K562 (cell line): ENCODE measurements around the gene CYFIP2. TPM values are rescaled to one million over a fixed set of nuclear protein-coding genes. Genes with fewer than 3 reads are reported as not detected.

ENCODE experiments used
- RFX1 ChIP-seq: fragments of 450-650 bp; IDR thresholded peaks from 2 replicates; pipeline ENCODE4 v1.6.1; 2016; ENCODE audit warnings: mild to moderate bottlenecking, moderate library complexity
- ZNF644 ChIP-seq: fragments of 200-800 bp; sonication (Bioruptor generic); IDR thresholded peaks from 2 replicates; pipeline ENCODE4 v1.6.1; 2016; ENCODE audit warnings: low read depth, missing genetic modification characterization, missing compliant biosample characterization
- ZSCAN29 ChIP-seq: fragments of 450-650 bp; IDR thresholded peaks from 2 replicates; pipeline ENCODE4 v1.6.1; 2017
- polyA plus RNA-seq, 8 experiments: library from polyadenylated mRNA; depleted of rRNA in 4 of 8; stranded (reverse) in 5 of 8; unstranded in 3 of 8; fragments of >200 nt; fragmentation: Nextera tagmentation in 2 of 8; fragmentation: Illumina TruSeq in 1 of 8; extraction: Ambion mirVana in 2 of 8; extraction: Trizol in 1 of 8; gene quantifications; 2 replicates each; pipeline versions ENCODE4 v1.2.1 to v1.2.3, GENCODE V29; 2011 to 2014; ENCODE audit warnings: inconsistent platforms in 1 of 8, missing spikeins in 1 of 8
- total RNA-seq, 7 experiments: library from RNA; depleted of rRNA in 6 of 7; stranded (reverse); fragments of >200 nt in 6 of 7; fragmentation: Illumina TruSeq in 2 of 7; extraction: Trizol in 2 of 7; gene quantifications; 2 replicates each; pipeline versions ENCODE4 v1.2.1 to v1.2.3, GENCODE V29; 2011 to 2021; ENCODE audit warnings: low replicate concordance in 1 of 7
- TF ChIP-seq, protein P1 (sequence below), 2 experiments: IDR thresholded peaks; 2 replicates each; pipeline ENCODE4 v1.6.1; 2012; ENCODE audit warnings: improper control_type of control experiment in 2 of 2, low read depth in 2 of 2, low read length in 2 of 2, borderline replicate concordance in 1 of 2
- TF ChIP-seq, protein P2 (sequence below), 2 experiments: fragments of 450-650 bp; IDR thresholded peaks; 2 replicates each; pipeline ENCODE4 v1.6.1; 2016; ENCODE audit warnings: mild to moderate bottlenecking in 2 of 2, borderline replicate concordance in 1 of 2, low read depth in 1 of 2, moderate library complexity in 1 of 2

CYFIP2 gene
- total and polyA plus RNA-seq, 9 of the 15 experiments (the other 6 are each of a cell fraction or from before 2014, with no cell fraction given) = 0.76 to 2.9 (median 1.4) TPM; not detected in 1

DNA sequence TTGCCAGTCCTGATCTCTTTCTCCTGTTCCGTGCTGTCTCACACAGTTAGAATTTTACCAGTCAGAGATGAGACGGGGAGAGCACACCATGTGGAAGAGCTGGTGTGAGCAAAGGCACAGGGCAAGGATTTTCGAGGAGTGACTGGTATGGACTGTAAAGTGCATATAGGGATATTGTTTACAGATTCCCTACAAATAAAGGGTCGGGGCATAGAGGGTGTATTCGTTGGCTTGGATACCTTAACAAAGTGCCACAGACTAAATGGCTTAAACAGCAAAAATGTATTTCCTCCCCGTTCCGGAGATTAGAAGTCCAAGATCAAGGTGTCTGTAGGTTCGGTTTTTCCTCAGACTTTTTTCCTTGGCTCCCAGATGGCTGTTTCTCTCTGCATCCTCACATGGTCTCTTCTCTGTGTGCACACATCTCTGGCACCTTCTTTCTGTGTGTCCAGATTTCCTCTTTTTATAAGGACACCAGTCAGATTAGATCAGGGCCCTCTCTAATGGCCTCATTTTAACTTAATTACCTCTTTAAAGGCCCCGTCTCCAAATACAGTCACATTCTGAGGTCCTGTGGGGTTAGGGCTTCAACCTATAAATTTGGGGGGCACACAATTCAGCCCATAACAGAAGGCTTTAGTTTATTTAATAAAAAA lies 23.4 kb downstream of the CYFIP2 start (continued):
- TF ChIP-seq, protein P1, sequence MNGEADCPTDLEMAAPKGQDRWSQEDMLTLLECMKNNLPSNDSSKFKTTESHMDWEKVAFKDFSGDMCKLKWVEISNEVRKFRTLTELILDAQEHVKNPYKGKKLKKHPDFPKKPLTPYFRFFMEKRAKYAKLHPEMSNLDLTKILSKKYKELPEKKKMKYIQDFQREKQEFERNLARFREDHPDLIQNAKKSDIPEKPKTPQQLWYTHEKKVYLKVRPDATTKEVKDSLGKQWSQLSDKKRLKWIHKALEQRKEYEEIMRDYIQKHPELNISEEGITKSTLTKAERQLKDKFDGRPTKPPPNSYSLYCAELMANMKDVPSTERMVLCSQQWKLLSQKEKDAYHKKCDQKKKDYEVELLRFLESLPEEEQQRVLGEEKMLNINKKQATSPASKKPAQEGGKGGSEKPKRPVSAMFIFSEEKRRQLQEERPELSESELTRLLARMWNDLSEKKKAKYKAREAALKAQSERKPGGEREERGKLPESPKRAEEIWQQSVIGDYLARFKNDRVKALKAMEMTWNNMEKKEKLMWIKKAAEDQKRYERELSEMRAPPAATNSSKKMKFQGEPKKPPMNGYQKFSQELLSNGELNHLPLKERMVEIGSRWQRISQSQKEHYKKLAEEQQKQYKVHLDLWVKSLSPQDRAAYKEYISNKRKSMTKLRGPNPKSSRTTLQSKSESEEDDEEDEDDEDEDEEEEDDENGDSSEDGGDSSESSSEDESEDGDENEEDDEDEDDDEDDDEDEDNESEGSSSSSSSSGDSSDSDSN (IDR thresholded peaks at IDR 0.05; ENCODE audit: borderline replicate concordance in 1 of 2, low read depth in 2 of 2, low read length in 2 of 2) = no peak
- TF ChIP-seq ZSCAN29 = no peak
- TF ChIP-seq, protein P2, sequence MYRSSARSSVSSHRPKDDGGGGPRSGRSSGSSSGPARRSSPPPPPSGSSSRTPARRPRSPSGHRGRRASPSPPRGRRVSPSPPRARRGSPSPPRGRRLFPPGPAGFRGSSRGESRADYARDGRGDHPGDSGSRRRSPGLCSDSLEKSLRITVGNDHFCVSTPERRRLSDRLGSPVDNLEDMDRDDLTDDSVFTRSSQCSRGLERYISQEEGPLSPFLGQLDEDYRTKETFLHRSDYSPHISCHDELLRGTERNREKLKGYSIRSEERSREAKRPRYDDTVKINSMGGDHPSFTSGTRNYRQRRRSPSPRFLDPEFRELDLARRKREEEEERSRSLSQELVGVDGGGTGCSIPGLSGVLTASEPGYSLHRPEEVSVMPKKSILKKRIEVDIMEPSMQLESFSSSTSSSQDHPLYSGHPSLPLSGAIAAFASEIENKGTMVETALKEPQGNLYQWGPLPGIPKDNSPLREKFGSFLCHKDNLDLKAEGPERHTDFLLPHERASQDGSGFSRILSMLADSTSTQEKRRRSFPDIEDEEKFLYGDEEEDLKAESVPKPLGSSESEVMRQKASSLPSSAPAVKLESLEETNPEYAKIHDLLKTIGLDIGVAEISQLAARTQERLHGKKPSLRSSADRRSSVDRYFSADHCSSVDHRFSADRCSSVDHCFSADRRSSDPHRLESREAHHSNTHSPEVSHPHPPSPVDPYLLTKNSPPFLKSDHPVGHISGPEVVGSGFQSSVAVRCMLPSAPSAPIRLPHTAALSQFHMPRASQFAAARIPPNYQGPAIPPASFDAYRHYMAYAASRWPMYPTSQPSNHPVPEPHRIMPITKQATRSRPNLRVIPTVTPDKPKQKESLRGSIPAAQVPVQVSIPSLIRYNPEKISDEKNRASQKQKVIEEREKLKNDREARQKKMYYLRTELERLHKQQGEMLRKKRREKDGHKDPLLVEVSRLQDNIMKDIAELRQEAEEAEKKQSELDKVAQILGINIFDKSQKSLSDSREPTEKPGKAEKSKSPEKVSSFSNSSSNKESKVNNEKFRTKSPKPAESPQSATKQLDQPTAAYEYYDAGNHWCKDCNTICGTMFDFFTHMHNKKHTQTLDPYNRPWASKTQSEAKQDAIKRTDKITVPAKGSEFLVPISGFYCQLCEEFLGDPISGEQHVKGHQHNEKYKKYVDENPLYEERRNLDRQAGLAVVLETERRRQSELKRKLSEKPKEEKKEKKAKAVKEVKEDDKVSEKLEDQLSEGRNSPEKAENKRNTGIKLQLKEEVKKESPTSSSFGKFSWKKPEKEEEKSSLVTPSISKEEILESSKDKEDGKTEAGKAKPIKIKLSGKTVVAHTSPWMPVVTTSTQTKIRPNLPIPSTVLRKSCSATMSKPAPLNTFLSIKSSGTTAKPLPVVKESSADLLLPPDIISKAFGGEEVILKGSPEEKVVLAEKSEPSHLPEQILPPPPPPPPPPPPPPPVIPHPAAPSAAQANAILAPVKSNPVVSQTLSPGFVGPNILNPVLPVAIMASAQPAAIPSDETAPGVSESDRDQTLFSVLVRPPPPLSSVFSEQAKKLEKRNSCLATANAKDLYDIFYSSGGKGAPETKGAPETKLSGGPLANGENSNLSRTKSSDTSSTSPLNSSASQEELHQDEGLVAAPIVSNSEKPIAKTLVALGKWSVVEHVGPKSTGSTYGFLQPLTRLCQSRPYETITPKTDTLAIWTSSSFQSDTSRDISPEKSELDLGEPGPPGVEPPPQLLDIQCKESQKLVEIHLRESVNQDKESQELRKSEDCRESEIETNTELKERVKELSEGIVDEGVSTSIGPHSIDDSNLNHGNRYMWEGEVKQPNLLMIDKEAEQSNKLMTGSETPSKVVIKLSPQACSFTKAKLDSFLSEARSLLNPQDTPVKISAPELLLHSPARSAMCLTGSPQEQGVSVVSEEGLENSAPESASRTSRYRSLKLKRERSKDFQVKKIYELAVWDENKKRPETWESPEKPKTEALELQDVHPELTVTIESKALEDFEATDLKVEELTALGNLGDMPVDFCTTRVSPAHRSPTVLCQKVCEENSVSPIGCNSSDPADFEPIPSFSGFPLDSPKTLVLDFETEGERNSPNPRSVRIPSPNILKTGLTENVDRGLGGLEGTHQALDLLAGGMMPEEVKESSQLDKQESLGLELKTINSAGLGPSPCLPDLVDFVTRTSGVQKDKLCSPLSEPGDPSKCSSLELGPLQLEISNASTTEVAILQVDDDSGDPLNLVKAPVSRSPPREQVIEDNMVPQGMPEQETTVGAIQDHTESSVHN (IDR thresholded peaks at IDR 0.05; ENCODE audit: borderline replicate concordance in 1 of 2, low read depth in 1 of 2) = no peak
- no peak for TF ChIP-seq RFX1
- TF ChIP-seq ZNF644 (tag) = no peak
